Stimulated activated CD4-positive, alpha-beta T cell treated with anti-CD3 and anti-CD28 coated beads, Interleukin-4, amount 100 ng/mL, for 1 hour (primary cell): Measurements from ENCODE around the gene KLK3.

Experiments used
- DNase-seq: peaks from one replicate; pipeline ENCODE4 v3.0.0-alpha.2; 2020

The KLK3 gene

DNA sequence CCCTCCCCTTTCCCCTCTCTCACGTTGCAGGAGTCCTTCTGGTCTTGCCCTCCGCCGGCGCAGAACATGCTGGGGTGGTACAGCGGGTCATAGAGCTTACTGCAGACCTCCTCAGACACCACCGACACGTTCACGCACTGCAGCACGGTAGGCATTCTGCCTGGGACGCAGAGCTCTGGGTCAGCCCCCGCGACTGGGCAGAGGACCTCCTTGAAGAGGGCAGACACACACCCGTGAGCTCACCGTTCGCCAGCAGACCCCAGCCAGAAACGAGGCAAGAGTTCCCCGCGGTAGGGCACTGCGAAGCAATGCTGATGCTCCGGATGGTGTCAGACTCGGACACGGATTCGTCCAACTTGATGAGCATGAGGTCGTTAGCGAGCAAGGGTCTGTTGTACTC is 53.6 kb downstream of the KLK3 start:
- no peak for DNase-seq

DNA sequence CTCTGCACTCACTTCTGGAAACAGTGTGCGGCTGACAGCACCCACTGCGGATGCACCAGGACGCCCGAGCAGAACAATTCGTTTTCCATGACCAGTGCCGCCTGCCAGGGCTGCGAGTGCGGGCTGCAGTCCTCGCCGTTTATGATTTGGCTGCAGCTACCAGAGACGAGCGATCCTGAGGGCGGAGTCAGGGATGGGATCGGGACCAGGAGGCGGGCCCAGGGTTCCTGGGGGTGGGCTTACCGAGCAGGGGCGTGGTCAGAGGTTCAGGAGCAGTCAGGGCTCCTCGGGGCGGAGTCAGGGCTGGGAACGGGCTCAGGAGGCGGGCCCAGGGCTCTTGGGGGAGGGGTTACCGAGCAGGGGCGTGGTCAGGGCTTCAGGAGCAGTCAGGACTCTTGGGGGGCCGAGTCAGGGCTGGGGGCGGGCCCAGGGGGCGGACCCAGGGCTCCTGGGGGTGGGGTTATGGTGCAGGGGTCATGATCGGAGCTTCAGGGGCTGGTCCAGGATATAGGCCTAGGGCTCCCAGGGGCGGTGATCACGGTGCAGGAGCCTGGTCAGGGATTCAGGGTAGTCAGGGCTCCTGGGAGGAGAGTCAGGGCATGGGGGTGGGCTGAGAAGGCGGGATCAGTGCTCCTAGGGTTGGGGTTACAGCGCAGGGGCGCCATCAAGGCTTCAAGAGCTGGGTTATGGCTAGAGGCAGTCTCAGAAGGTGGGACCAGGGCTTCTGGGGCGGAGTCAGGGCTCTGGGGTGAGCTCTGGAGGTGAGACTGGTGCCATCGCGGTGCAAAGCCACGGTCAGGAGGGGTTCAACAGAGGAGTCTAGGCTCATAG is 54.7 kb downstream of the KLK3 start:
- DNase-seq, result peak; percentile 34
